ENCODE measurements around the gene RAD18. TPM values are rescaled to one million over a fixed set of nuclear protein-coding genes. Genes with fewer than 3 reads are reported as not detected.

The RAD18 gene
- total and polyA plus RNA-seq, 12 donors, result 2.0 to 11.4 (median 8.5) TPM

- intact Hi-C loops (cut with DNase I), result no loop called here
- H3K36me3 ChIP-seq (replicated peaks in 1 of 2), result no peaks in the 10 kb centered on the region
- no peak overlapping the region for H3K27ac ChIP-seq
- no peaks in the 10 kb centered on the region for H3K4me1 ChIP-seq (replicated peaks in 1 of 2)
- no peak for TF ChIP-seq CTCF (IDR thresholded peaks at IDR 0.05)
- no peak for TF ChIP-seq POLR2A (IDR thresholded peaks at IDR 0.05)
- H3K9me3 ChIP-seq (replicated peaks in 1 of 3), result no peaks in the 10 kb centered on the region
- no peak overlapping the region for H3K4me3 ChIP-seq
- no peak for DNase-seq
- WGBS, 4 donors, result 48 to 88% (median 71%) methylated on average over 3 of the region's 3 CpGs
- no peaks in the 10 kb centered on the region for H3K27me3 ChIP-seq
These were observed 15.3 kb upstream of the RAD18 start for GRCh38 chr3:8978551-8978950.

DNA sequence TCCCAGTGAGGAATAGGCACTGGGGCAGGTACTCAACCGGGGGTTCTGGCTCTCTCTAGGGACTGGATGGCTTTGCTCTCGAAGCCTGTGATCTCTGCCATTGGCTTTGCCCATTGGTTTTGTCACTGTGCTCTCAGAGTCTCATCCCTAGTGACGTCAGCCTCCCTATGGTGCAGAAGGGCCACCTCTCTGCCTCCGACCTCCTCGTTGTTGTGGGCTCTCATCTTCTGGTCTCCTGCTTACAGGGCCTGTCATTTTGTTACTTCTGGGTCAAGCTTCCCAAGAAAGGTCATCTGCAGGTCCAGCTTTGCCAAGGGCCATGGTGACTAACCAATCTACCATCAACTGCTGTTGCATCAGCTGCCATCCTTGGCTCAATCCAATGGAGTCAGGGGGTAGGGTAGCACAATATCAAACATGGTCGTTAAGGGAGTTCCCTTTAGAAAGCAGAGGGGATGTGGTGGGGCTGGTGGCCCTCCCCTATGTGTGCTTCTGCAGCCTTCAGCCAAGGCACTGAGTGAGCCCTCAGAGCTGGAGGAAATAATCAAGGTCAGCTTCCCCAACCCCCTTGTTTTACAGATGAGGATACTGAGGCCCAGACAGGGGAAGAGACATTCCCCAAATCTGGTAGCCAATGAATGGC, 13.4 kb upstream of the RAD18 start:
- H3K4me1 ChIP-seq (replicated peaks in 1 of 2), result no peaks in the 10 kb centered on the region
- H3K36me3 ChIP-seq (replicated peaks in 1 of 2), result no peaks in the 10 kb centered on the region
- H3K4me3 ChIP-seq, result no peak overlapping the region
- WGBS, 4 donors, result 75 to 89% (median 80%) methylated on average over 6 of the region's 6 CpGs
- no peak overlapping the region for H3K27ac ChIP-seq
- no peak for DNase-seq
- intact Hi-C loops (cut with DNase I), result no loop called here
- H3K27me3 ChIP-seq, result no peaks in the 10 kb centered on the region
- no peak for TF ChIP-seq POLR2A (IDR thresholded peaks at IDR 0.05)
- TF ChIP-seq CTCF (IDR thresholded peaks at IDR 0.05), result no peak
- H3K9me3 ChIP-seq (replicated peaks in 1 of 3), result no peaks in the 10 kb centered on the region

GRCh38 chr3:8975081-8976020, 12.1 kb upstream of the RAD18 start:
- DNase-seq, result no peak
- no peaks in the 10 kb centered on the region for H3K27me3 ChIP-seq
- no peaks in the 10 kb centered on the region for H3K36me3 ChIP-seq (replicated peaks in 1 of 2)
- no peak overlapping the region for H3K27ac ChIP-seq
- H3K4me3 ChIP-seq, result no peak overlapping the region
- no peaks in the 10 kb centered on the region for H3K9me3 ChIP-seq (replicated peaks in 1 of 3)
- no peaks in the 10 kb centered on the region for H3K4me1 ChIP-seq (replicated peaks in 1 of 2)
- TF ChIP-seq CTCF (IDR thresholded peaks at IDR 0.05) (no peak), POLR2A (IDR thresholded peaks at IDR 0.05) (no peak)
- intact Hi-C loops (cut with DNase I), result no loop called here
- 66 to 82% (median 73%) methylated on average over 8 to 11 of the region's 11 CpGs for WGBS, 4 donors

DNA sequence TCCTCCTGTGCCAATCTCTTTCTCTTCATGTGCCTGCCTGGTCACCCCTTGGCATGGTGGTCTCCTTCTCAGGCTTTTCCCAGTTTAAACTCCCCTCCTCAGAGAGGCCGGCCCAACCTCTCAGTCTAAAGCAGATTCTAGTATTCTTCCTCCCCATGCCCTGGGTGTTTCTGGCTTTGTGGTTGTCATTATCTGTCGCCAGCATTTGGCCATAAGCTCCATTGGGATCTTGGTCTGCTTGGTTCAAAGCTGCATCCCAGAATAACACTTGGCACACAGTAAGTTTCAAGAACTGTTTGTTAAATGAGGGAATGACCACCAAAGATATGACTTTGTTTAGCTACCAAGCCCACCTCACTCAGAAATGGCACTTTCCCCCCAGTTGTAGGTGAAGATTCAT, 11.2 kb upstream of the RAD18 start:
- DNase-seq, result no peak
- intact Hi-C loops (cut with DNase I), result loop anchor here (5.0 kb wide), 2 partner anchors 93 to 328 kb away; no protein-coding TSS in a partner anchor
- WGBS, 4 donors, result 86 to 91% (median 89%) methylated on average over 2 of the region's 2 CpGs
- TF ChIP-seq POLR2A (IDR thresholded peaks at IDR 0.05), result no peak
- no peak overlapping the region for H3K4me3 ChIP-seq
- no peaks in the 10 kb centered on the region for H3K4me1 ChIP-seq (replicated peaks in 1 of 2)
- no peaks in the 10 kb centered on the region for H3K36me3 ChIP-seq (replicated peaks in 1 of 2)
- no peaks in the 10 kb centered on the region for H3K27me3 ChIP-seq
- H3K9me3 ChIP-seq (replicated peaks in 1 of 3), result no peaks in the 10 kb centered on the region
- no peak overlapping the region for H3K27ac ChIP-seq
